WTC11 (cell line): ENCODE data around the gene COQ7. TPM values are rescaled to one million over a fixed set of nuclear protein-coding genes. Genes with fewer than 3 reads are reported as not detected.

Experiments used
- ATAC-seq: fragments of 200-7000 bp; cut with Tn5 transposase; 2 replicates; pipeline ENCODE4 v1.10.0; 2021; ENCODE audit warnings: mild to moderate bottlenecking, moderate library complexity
- CTCF ChIA-PET: fragments of 300-600 bp; sonication (Branson Sonifier 250); formaldehyde crosslinking; loops from one replicate; lab custom pipeline; 2021; ENCODE audit warnings: antibody characterized with exemption; lab: Charles Lee
- POLR2A ChIA-PET: fragments of 350-600 bp; sonication (Branson Sonifier 250); formaldehyde crosslinking; loops from one replicate; lab custom pipeline; 2021; ENCODE audit warnings: antibody characterized with exemption; lab: Charles Lee
- DNase-seq: peaks from one replicate; pipeline ENCODE4 v3.0.0; 2021; ENCODE audit warnings: low spot score
- H3K27ac Mint-ChIP-seq: 2 replicates; pipeline ENCODE4 v1.8.0; 2021; ENCODE audit warnings: mixed read lengths
- H3K27me3 Mint-ChIP-seq: 2 replicates; pipeline ENCODE4 v1.8.0; 2021; ENCODE audit warnings: low read depth, mild to moderate bottlenecking, moderate library complexity, mixed read lengths
- H3K36me3 Mint-ChIP-seq: 2 replicates; pipeline ENCODE4 v1.8.0; 2021; ENCODE audit warnings: mixed read lengths
- H3K4me1 Mint-ChIP-seq: 2 replicates; pipeline ENCODE4 v1.8.0; 2022; ENCODE audit warnings: mixed read lengths
- H3K4me3 Mint-ChIP-seq: 2 replicates; pipeline ENCODE4 v1.8.0; 2021; ENCODE audit warnings: mild to moderate bottlenecking, moderate library complexity, mixed read lengths
- H3K9me3 Mint-ChIP-seq: 2 replicates; pipeline ENCODE4 v1.8.0; 2021; ENCODE audit warnings: mixed read lengths
- ATF1 ChIP-seq: sonication (generic); formaldehyde crosslinking; IDR thresholded peaks from 2 replicates; pipeline ENCODE4 v1.8.1; 2023; ENCODE audit warnings: mild to moderate bottlenecking, moderate library complexity, missing genetic modification reagents
- ATF6 ChIP-seq: sonication (generic); formaldehyde crosslinking; IDR thresholded peaks from 2 replicates; pipeline ENCODE4 v1.8.1; 2023; ENCODE audit warnings: mild to moderate bottlenecking, missing genetic modification reagents
- E2F1 ChIP-seq: sonication (generic); formaldehyde crosslinking; IDR thresholded peaks from 2 replicates; pipeline ENCODE4 v1.8.0; 2022; ENCODE audit warnings: mild to moderate bottlenecking, missing genetic modification reagents
- E2F4 ChIP-seq: sonication (generic); formaldehyde crosslinking; IDR thresholded peaks from 2 replicates; pipeline ENCODE4 v1.8.1; 2022; ENCODE audit warnings: low read depth, mild to moderate bottlenecking, moderate library complexity, missing genetic modification reagents, borderline replicate concordance
- ERG ChIP-seq: fragments of 250-450 bp; sonication (Bioruptor Pico); IDR thresholded peaks from 2 replicates; pipeline ENCODE4 v1.8.0; 2021; ENCODE audit warnings: mild to moderate bottlenecking
- FOXP4 ChIP-seq: sonication (generic); formaldehyde crosslinking; IDR thresholded peaks from 2 replicates; pipeline ENCODE4 v1.8.0; 2022; ENCODE audit warnings: mild to moderate bottlenecking, missing genetic modification reagents
- HMGA2 ChIP-seq: fragments of 250-450 bp; sonication (Bioruptor Pico); IDR thresholded peaks from 2 replicates; pipeline ENCODE4 v1.4.0; 2021; ENCODE audit warnings: mild to moderate bottlenecking, moderate library complexity
- JAZF1 ChIP-seq: fragments of 250-450 bp; sonication (Bioruptor Pico); IDR thresholded peaks from 2 replicates; pipeline ENCODE4 v1.9.0; 2021; ENCODE audit warnings: moderate library complexity, mild to moderate bottlenecking, inconsistent platforms
- JUN ChIP-seq: sonication (generic); formaldehyde crosslinking; IDR thresholded peaks from 2 replicates; pipeline ENCODE4 v1.8.0; 2023; ENCODE audit warnings: mild to moderate bottlenecking, missing genetic modification reagents
- NFATC4 ChIP-seq: fragments of 250-450 bp; sonication (Bioruptor Pico); IDR thresholded peaks from 2 replicates; pipeline ENCODE4 v1.9.0; 2021; ENCODE audit warnings: mild to moderate bottlenecking
- PREB ChIP-seq: sonication (generic); formaldehyde crosslinking; IDR thresholded peaks from 2 replicates; pipeline ENCODE4 v1.8.1; 2022; ENCODE audit warnings: mild to moderate bottlenecking, missing genetic modification reagents, moderate library complexity, borderline replicate concordance
- RELA ChIP-seq: sonication (generic); formaldehyde crosslinking; IDR thresholded peaks from 2 replicates; pipeline ENCODE4 v1.8.1; 2022; ENCODE audit warnings: missing genetic modification reagents, mild to moderate bottlenecking, borderline replicate concordance
- SP1 ChIP-seq: sonication (generic); formaldehyde crosslinking; conservative IDR thresholded peaks from 2 replicates; pipeline ENCODE4 v1.8.1; 2022; ENCODE audit warnings: missing genetic modification reagents
- ZNF317 ChIP-seq: sonication (generic); formaldehyde crosslinking; IDR thresholded peaks from 2 replicates; pipeline ENCODE4 v1.8.1; 2023; ENCODE audit warnings: low read depth, mild to moderate bottlenecking, moderate library complexity, missing genetic modification reagents, borderline replicate concordance
- ZNF532 ChIP-seq: fragments of 250-450 bp; sonication (Bioruptor Pico); IDR thresholded peaks from 2 replicates; pipeline ENCODE4 v1.9.0; 2021; ENCODE audit warnings: mild to moderate bottlenecking, borderline replicate concordance
- total RNA-seq: library from RNA; stranded (reverse); gene quantifications from 3 replicates; pipeline ENCODE4 v1.2.3, GENCODE V29; 2021

COQ7 gene
- total RNA-seq, 1 experiment from 2014 or later, result 20.7 TPM

- POLR2A ChIA-PET, result no interaction called here
- no peak for DNase-seq
- CTCF ChIA-PET, result no interaction called here
- Mint-ChIP-seq H3K36me3 (peaks cover 10% of the 10 kb centered on the region; the same call in 1 of the 2 replicates), H3K4me3 (no peak overlapping the region), H3K9me3 (peaks cover 7% of the 10 kb centered on the region; the same call in 1 of the 2 replicates), H3K4me1 (no peaks in the 10 kb centered on the region), H3K27ac (no peak overlapping the region), H3K27me3 (no peaks in the 10 kb centered on the region)
- no peak for ATAC-seq
- no peak for TF ChIP-seq E2F4 (CRISPR knock-in tag)
- no peak for TF ChIP-seq ZNF317 (CRISPR knock-in tag)
- TF ChIP-seq ATF6 (CRISPR knock-in tag), result no peak
- no peak for TF ChIP-seq NFATC4 (CRISPR knock-in tag)
- TF ChIP-seq ERG, result no peak
- TF ChIP-seq SP1 (CRISPR knock-in tag), result no peak
- no peak for TF ChIP-seq HMGA2
- no peak for TF ChIP-seq ATF1 (CRISPR knock-in tag)
- no peak for TF ChIP-seq JUN (CRISPR knock-in tag)
These were observed 46.7 kb upstream of the COQ7 start for GRCh38 chr16:19020689-19021088.

GRCh38 chr16:19021747-19022146, 45.7 kb upstream of the COQ7 start:
- H3K9me3 Mint-ChIP-seq, result peaks cover 7% of the 10 kb centered on the region; the same call in 1 of the 2 replicates
- no peaks in the 10 kb centered on the region for H3K4me1 Mint-ChIP-seq
- TF ChIP-seq NFATC4 (CRISPR knock-in tag), result no peak
- TF ChIP-seq PREB, result no peak
- TF ChIP-seq E2F1 (CRISPR knock-in tag), result no peak
- TF ChIP-seq FOXP4 (CRISPR knock-in tag), result no peak
- no peak for TF ChIP-seq RELA (CRISPR knock-in tag)
- peaks cover 10% of the 10 kb centered on the region; the same call in 1 of the 2 replicates for H3K36me3 Mint-ChIP-seq
- CTCF ChIA-PET, result no interaction called here
- POLR2A ChIA-PET, result no interaction called here
- ATAC-seq, result no peak
- no peak for DNase-seq
- H3K27ac Mint-ChIP-seq, result no peak overlapping the region
- H3K4me3 Mint-ChIP-seq, result no peak overlapping the region
- no peaks in the 10 kb centered on the region for H3K27me3 Mint-ChIP-seq

GRCh38 chr16:19027416-19027815, 40.0 kb upstream of the COQ7 start:
- Mint-ChIP-seq H3K27me3 (no peaks in the 10 kb centered on the region), H3K4me3 (no peak overlapping the region), H3K4me1 (no peaks in the 10 kb centered on the region), H3K27ac (no peak overlapping the region), H3K36me3 (peaks cover 7% of the 10 kb centered on the region; the same call in 1 of the 2 replicates), H3K9me3 (no peaks in the 10 kb centered on the region)
- ATAC-seq, result no peak
- POLR2A ChIA-PET, result no interaction called here
- CTCF ChIA-PET, result no interaction called here
- DNase-seq, result no peak
- no peak for TF ChIP-seq E2F1 (CRISPR knock-in tag)
- TF ChIP-seq ZNF532 (CRISPR knock-in tag), result no peak
- no peak for TF ChIP-seq JAZF1
- TF ChIP-seq RELA (CRISPR knock-in tag), result no peak
